NCI-H1092 (cell line): ENCODE measurements around the gene MSI2.

ENCODE experiments used
- DNase-seq: peaks from one replicate; lab custom pipeline; 2025; lab: John Stamatoyannopoulos, UW

MSI2 gene

DNA sequence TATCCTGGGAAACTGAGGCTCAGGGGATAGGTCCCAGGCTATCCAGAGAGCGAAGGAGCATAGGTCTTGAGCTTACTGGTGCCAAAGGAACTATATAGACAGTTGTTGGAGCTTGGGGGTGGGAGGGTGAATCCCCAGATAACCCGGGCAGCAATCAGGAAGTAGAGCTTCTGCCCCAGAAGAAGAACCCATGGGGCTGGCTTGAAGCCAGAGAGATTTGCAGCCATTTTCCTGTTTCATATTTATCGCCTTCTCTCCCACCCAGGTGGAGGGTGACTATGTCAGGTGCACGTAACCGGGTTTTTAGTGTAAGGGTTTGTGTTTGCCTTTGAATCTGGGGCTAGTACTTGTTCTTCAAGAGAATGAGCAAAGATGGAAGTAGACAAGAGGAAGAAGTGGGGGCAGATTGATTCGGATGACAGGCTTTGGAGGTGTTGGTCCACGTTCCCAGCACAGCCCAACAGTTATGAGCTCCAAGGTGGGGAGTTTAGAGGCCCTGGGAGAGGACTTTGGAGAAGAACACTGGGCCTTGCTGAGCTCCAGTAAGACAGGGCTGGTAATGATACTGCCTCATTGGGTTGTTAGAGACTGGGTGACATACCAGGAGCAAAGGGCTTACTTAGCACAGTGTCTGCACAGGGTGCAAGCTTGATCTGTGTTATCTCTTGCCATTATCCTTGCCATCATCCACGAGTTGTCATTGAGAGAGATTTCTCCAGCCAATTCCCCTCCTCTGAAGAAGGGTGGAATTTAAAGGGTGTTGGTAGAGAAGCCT is 343.1 kb downstream of the MSI2 start:
- no peak for DNase-seq

DNA sequence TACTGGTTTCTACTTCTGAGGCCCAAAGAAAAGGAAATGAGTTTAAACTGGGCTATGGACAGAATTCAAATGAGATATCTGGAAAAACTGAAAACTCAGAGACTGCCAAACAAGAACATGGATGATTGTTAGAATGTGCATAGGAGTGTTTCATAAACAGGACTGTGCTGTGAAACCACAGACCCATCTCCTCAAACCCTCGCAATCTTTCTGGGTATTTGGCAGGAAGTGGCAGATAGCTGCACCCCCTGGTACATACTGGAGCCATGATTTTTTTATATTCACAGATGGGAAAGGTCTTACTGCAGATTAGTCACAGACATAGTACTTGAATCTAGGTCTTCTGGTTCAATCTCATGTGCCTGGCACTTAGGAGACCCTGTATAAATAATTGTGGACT is 343.8 kb downstream of the MSI2 start:
- no peak for DNase-seq

- DNase-seq = no peak
These were observed 344.9 kb downstream of the MSI2 start for GRCh38 chr17:57601143-57601735.

DNA sequence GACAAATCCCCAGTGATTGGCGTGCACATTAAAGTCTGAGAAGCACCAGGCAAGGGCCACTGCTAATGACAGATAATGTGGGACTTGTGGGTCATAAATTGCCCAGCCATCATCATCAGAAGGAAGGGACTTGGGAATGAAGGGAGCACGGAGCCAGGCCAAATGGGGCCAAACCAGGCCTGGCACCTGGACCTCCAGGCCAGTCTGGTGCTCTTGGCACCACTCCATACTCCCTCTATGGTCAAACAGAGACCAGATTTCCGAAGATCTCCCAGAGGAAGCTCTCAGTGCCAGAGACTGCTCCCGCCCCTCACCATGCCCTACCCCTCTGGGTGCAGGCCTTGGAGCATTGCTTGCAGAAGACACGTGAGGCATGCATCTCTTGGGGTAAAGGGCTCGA is 346.6 kb downstream of the MSI2 start:
- DNase-seq = no peak

- DNase-seq = no peak
These were observed 347.2 kb downstream of the MSI2 start for GRCh38 chr17:57603546-57603945.

GRCh38 chr17:57603978-57604377 is 347.7 kb downstream of the MSI2 start:
- no peak for DNase-seq

GRCh38 chr17:57604771-57605674 is 348.7 kb downstream of the MSI2 start:
- DNase-seq = peak; percentile 90

GRCh38 chr17:57605675-57606105 is 349.4 kb downstream of the MSI2 start:
- no peak for DNase-seq

DNA sequence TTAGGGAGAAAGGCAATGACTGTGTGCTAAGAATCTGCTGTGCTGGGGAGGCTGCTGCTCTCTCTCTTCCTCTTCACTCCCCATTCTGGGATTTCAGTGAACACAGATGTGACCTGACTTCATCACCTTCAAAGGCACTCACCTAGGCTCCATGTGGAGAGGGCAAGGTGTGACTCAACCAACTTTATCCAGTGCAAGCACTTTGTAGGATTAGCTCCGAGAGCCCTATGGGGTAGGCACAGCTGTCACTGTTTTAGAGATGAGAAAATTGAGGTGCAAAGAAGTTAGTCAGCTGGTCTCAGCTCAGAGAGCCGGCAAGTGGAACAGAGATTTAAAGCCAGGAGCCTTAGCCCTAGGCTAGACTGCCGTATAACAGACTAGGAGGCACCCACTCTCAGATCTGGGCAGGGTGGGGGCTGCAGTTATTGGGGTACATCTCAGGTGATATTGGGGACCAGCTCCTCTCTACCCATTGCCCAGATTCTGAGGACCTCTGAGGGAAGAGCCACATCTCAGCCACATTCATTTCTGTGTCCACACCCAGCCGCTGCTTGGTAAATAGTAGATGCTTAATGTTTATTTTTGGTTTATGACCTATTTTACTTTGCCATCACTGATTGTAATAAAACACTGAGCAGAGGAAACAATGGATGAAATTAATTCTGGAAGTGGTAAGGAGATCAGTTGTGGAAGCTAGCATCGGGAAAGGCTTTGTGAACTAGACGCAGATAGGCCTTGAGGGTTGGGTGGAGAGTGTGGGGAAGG is 350.0 kb downstream of the MSI2 start:
- DNase-seq = no peak

DNA sequence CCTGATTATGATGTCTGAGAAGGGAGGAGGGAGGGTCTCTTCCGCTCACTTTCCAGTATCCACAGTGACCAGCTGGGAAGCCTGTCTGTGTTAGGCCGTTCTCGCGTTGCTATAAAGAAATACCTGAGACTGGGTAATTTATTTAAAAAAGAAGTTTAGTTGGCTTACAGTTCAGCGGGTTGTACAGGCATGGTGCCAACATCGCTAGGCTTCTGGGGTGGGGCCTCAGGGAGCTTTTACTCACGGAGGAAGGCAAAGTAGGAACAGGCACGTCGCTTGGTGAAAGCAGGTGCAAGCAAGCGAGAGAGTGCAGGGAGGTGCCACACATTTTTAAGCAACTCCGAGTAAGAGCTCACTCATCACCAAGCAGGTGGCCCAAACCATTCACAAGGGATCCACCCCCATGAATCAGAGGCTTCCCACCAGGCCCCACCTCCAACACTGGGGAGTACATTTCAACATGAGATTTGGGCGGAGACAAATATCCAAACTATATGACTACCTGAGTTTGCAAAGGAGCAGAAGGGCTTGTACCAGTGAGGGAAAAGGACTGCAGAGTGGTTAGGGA is 351.3 kb downstream of the MSI2 start:
- no peak for DNase-seq

- DNase-seq = no peak
These were observed 352.2 kb downstream of the MSI2 start for GRCh38 chr17:57608369-57609124.

DNA sequence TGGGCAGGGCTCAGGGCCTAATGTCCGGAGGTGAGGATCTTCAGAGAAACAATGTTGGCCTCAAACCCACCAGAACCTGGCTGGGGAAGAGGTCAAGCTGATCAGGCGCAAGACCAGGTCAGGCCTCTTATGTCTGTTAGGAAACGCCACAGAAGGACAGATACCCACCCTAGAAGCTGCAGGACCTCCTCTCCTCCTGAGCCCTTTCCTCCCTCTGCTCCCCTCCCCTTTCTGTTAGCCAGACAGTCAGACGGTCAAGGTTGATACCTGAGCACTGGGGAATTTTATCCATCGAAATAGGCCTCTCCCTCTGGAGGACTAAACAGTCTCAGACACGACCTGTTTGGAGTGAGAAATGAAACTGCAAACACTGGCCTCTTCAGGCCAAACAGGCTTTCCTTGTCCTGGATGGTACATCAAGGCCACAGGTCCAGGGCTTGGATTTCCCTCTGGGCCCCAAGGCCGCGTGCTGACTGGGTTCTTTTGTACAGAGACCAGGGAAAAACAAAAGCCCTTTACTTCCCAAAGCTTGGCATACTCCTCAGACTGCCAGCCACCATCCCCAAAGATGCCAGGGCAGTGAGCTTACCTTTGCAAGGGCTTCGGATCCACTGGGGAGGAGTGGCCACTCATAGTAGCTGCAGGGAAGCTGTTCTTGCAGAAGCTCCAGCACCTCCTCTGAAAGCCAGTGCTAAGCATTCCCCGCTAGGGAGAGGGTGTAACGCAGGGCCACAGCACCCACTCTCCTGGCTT is 353.0 kb downstream of the MSI2 start:
- DNase-seq = no peak

DNA sequence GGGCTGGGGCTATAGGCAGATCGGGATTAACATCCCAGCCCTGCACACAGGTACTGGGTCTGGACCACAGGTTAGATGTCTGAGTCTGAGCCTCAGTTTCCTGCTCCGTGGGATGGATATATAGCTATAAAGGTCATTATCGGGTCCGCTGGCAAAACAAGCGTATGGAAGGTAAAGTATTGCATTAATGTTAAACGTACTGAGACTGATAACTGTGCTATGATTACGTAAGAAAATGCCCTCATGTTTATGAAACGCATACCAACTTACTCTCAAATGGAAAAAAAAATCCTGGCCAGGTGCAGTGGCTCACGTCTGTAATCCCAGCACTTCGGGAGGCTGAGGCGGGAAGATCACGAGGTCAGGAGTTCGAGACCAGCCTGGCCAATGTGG is 353.6 kb downstream of the MSI2 start:
- DNase-seq = no peak

- no peak for DNase-seq
These were observed 356.1 kb downstream of the MSI2 start for GRCh38 chr17:57612202-57613071.

DNA sequence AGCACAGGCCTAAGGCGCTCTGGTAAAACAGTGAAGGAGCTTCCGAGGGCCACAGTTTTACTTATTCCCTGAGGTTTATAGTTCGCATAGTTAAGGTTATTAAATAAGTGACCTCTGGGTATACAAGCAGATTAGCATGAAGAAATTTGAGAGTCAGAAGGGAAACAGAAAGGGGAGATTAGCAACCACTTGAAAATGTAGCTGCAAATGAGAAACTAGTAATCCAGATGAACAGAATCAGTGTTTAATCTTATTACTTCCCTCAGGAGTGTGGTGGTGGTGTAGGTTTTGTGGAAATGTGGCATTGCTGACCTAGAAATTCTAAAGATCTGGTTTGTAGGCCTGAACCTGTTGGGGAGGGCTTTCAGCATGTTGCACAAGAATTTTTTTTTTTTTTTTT is 358.4 kb downstream of the MSI2 start:
- no peak for DNase-seq

- no peak for DNase-seq
These were observed 359.8 kb downstream of the MSI2 start for GRCh38 chr17:57615836-57616757.

GRCh38 chr17:57617218-57617617 is 360.9 kb downstream of the MSI2 start:
- DNase-seq = no peak
